ENCODE measurements around the gene RNF220.
A peak's percentile ranks its signal among the peaks of the same experiment; 100 is the strongest.
"Not testable (repeated sequence)": the region's sequence is repeated elsewhere in the genome, so short reads cannot be mapped to it uniquely, and the experiment has no call there.

RNF220 gene

DNA sequence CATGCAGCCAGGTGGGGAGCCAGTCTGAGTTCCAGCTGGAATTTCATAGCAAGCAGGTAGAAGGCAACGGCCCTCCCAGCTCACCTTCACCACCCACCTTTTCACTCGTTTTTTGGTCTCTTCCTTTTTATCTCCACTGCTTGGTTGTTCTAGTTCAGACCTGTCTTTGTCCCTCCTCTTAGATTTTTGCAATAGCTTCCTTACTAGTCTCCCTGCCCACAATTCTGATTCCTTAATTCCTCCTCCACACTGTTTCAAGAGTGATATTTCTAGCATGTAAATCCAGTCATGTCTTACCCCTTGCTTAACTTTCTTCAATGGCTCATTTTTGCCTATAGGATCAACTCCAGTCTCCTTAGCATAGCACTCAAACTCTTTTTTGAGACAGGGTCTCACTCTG, 149.7 kb downstream of the RNF220 start:
- no peak for DNase-seq

GRCh38 chr1:44557778-44558177, 152.7 kb downstream of the RNF220 start:
- no peak for DNase-seq

DNA sequence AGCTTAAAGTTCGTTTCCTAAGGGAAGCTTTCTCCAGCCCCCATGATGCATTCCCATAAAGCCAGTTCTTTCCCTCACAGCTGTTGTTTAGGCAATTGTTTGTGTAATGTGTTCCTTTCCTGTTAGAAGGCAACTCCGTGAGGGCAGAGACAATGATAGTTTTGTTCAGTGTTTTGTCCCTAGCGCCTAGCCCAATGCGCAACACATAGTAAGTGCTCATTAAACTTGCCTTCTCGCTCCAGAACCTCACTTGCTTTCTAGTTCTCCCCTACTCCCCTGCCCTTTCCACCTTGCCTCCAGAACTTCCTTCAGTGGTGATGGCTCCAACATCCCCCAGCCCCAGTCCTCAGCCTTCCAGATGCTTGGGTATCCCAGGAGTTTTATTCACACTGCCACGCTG, 153.8 kb downstream of the RNF220 start:
- DNase-seq: no peak

DNA sequence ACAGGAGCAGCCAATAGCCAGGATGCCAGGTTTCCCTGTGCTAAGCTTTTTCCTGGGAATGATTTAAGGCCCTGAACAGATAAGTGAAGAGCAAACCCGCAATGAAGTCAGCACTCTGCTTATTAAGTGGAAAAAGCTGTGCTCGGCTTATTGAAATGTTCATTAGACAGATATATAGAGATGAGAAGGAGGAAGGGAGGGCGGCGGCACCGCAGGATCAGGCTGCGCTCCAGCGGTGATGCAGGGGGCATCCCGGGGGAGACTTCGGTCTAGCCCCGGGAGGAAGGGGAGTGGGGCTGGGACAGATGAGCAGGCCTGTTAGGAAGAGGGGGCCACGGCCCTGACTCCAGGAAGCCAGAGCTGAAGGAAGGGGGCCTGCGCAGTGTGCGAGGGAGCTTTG, 154.3 kb downstream of the RNF220 start:
- DNase-seq: no peak

DNA sequence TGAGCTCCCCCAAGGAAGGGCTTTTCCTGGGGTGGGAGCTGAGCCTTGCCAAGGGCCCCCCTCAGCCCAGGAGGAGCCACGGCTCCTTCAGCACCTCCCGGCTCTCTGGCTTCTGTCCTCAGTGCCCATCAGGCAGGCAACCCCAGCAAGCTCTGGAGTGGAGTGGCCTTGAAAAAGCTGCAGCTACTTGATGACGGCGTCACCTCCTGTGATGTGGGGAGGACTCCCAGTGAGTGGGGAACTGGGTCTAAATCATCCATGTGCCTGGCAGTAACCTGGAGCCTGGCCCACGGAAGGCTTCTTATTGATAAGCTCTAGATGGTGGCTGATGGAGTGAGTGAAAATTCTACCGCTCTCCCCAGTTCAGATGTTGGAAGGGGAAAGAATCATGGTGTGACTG, 154.9 kb downstream of the RNF220 start:
- DNase-seq: no peak

GRCh38 chr1:44560696-44561095, 155.6 kb downstream of the RNF220 start:
- DNase-seq: not testable (repeated sequence)

DNA sequence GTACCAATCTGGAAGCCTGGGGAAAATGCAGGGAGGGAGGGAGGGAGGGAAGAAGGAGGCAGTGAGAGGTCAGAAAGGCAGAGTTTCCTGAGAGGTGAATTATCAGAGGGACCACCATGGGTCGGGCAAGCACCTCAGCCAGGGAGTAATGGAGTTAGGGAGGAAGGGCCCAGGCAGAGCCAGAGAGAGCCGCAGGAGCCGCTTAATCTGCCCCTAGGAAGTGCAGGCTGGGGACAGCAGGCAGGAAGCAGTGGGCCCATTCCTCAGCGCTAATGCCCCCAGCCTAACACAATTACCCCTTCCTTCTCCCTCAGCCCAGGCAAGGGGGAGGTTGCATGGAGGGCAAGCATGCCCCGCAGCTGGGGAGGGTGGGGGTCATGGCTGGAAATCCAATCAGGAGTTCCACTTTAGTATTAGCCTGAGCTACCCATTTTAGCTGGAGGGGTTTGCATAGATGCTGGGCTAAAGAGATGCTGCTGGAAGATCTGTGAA, 160.2 kb downstream of the RNF220 start:
- DNase-seq: no peak

DNA sequence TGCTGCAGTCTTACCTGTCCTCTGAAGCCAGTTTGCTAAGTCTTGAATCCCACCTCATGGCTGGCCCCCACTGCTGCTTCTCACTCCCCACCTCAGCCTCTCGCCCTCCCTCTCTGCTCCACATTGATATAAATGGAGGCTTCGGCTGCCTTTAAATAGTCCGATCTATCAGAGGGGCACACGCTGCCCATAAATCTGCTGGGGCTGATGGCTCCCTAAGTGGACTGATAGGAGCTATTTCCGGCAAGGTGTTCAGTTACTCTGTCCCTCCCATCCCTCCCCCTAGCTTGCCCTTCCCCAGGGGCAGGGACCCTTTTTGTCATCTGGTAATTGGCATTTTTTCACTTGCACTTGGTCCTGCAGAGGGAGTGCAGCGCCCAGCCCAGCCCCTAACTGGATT, 160.8 kb downstream of the RNF220 start:
- no peak for DNase-seq

GRCh38 chr1:44566281-44567046, 161.4 kb downstream of the RNF220 start:
- peak in 1 of 2 experiments; percentile 22 for DNase-seq

DNA sequence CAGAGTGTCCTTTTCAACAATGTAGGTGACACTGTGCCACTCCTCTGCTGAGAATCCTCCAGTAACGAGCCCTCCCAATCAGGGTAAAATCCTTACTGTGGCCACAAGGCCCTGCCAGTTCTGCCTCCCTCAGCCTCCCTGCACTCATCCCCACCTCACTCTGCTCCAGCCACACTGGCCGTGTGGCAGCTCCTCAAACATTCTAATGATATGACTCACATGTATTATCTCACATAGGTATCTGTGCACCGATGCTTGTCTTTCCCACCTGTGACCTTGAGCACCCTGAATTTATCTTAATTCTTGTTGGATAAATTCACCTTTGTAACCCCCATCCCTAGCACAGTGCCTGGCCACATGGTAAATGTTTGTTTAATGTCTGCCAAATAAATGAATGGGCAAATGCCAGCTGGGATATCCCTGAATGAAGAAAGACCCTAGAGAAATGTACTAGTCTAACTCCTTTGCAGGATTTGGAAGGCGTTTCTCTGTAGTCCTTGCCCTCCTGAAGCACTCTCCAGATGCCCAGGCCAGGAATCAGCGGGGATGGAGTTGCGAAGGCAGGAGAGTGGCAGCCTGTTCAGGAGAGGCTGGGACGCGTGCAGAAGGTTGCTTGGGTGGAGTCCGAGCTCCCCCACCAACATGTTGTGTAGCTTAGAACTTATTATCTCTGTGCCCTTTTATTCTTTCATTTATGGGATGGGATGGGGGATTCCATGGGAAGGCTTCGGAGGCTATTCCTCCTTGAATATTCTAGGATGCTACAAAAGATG, 163.3 kb downstream of the RNF220 start:
- DNase-seq: no peak

GRCh38 chr1:44569491-44569890, 164.4 kb downstream of the RNF220 start:
- no peak for DNase-seq

DNA sequence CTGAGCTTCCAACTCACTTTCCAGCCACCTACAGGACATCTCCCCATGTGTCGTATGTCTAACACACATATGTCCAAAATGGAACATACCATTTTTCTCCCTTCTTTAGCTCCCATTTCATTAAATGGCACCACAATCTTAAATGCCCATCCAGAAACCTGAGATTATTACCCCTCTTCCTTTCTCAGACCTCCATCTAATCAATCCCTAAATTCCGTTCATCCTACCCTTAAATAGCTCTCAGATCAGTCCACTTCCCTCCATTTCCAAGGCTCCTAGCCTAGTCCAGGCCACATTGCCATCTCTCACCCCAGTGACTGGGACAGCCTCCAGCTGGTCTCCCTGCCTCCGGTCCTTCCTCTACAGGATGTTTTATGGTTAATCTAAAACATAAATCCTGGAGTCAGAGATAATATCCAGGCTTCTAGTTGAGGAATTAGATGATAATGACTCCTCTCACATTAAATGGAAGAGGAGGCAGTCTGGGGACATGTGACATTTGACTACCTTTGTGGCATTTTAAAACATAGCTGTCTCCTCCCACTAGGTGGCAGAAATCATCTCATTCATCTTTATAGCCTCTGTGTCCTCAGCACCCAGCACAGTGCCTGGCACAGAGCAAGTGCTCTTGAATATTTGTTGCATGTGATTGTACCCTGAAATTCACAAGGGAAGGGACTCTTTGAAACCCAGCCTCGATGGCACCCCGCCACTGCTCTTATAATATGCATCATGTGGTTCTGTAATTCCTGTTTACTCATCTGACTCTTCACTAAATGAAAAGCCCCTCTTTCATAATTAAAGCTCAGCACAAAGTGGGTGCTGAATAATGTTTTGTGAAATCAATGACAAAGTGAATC, 166.9 kb downstream of the RNF220 start:
- DNase-seq: peak; percentile 25 to 50

DNA sequence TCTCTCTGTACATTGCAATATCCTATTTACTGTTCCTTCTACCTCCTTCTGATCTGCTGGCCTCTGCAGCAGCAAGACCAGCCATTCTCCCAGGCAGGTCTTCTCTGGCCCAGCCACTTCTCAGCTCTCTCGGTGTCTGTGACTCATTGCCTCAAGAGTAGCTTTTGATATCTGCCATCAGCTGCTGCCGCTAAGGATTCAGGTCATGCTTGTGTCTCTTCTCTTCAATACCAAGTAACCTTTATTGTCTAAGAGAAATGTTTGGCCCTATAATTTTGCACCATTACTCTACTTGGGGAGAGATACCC, 167.5 kb downstream of the RNF220 start:
- DNase-seq: no peak

- no peak for DNase-seq
Observed at GRCh38 chr1:44575396-44575795, 170.3 kb downstream of the RNF220 start.

- peak; percentile 52 to 85 for DNase-seq
Observed at GRCh38 chr1:44576456-44577150, 171.5 kb downstream of the RNF220 start.

DNA sequence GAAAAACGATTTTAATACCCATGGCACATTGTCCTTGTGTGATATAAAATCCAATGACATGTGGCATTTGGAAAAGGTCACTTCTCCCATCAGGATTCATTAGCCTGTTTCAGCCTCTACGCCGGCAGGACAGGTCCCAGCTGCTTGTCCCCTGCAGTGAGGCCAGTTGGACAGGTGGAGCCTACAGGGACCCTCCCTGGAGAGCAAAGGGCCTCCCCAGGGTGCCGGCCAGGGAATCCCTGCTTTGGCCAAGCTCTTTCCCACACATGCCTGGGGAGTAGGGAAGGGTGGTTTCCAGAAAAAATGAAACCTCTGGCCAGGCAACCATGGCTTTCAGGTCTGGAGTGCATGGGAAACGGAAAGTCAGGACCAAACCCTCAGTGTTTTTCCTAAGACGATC, 176.2 kb downstream of the RNF220 start:
- DNase-seq: no peak

DNA sequence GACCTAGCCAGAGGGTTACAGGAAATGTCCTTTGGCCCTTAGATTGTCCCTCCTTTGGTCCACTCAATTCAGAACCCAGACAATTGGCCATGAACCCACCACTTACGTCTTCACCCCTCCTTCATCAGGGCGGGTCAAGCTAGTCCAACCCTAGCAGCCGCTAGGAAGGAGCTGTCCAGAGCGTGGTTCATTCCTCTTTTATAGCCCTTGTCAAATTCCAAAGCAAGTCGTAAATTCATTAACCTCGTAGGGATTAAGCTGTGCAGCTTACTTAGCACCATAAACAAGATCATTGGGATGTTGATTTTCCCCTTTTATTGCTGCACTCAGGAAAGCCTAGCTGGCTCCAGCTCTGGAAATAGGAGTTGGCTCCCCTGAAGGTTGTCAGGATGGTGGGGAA, 179.1 kb downstream of the RNF220 start:
- DNase-seq: no peak

GRCh38 chr1:44585315-44585920, 180.4 kb downstream of the RNF220 start:
- no peak for DNase-seq

GRCh38 chr1:44587796-44588460, 182.9 kb downstream of the RNF220 start:
- peak; percentile 10 to 60 for DNase-seq

DNA sequence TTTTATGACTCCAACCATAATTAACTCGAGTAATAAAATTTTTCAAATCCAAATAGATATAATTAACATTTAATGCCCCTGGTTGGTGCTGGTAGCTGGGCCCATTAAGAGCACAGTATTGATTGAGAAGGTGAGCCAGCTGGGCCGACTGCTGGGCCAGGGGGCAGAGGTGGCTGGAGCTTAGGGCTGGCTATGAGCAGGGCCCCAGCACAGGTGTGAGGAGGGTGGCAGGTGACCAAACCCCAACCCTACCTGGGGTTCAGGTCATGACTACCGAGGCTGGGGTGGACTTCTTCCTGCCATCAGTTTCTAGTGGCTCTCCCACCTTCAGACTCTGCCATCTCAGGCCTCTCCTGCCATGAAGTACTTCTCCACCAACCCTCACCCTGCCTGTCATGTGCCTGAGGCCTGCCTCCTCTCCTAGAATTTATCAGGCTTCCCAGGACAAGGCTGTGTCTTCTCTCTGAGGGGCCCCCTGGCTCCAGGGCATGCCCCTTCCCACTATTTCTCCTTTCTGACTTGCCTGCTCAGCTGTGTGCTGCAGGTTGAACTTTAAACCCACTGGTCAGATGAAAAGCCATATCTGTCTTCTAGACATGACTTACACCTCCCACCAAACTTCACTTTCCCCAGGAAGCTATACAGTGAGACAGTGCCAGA, 183.6 kb downstream of the RNF220 start:
- no peak for DNase-seq

- no peak for DNase-seq
Observed at GRCh38 chr1:44590475-44590874, 185.4 kb downstream of the RNF220 start.

All from NCI-H2081 (cell line).